HG02973 (cell line): ENCODE measurements around the gene E2F1.
"Not testable (repeated sequence)": the region's sequence is repeated elsewhere in the genome, so short reads cannot be mapped to it uniquely, and the experiment has no call there.

Source experiments
- ATAC-seq: cut with Tn5 transposase; IDR thresholded peaks from one replicate; pipeline ENCODE4 v1.9.1; 2021; ENCODE audit warnings: moderate library complexity; ENCODE audit not compliant: unreplicated experiment

Gene E2F1

GRCh38 chr20:33659341-33660034, 26.7 kb downstream of the E2F1 start:
- ATAC-seq: no peak

- ATAC-seq: no peak
These were observed 27.3 kb downstream of the E2F1 start for GRCh38 chr20:33658929-33659328.

- no peak for ATAC-seq
These were observed 27.7 kb downstream of the E2F1 start for GRCh38 chr20:33658510-33658909.

- no peak for ATAC-seq
These were observed 28.5 kb downstream of the E2F1 start for GRCh38 chr20:33657704-33658095.

GRCh38 chr20:33656783-33657703, 29.1 kb downstream of the E2F1 start:
- no peak for ATAC-seq

- ATAC-seq: no peak
These were observed 30.0 kb downstream of the E2F1 start for GRCh38 chr20:33656010-33656782.

GRCh38 chr20:33655164-33655563, 31.0 kb downstream of the E2F1 start:
- ATAC-seq: no peak

- no peak for ATAC-seq
These were observed 31.5 kb downstream of the E2F1 start for GRCh38 chr20:33654680-33655161.

GRCh38 chr20:33653900-33654596, 32.1 kb downstream of the E2F1 start:
- ATAC-seq: no peak

- no peak for ATAC-seq
These were observed 32.8 kb downstream of the E2F1 start for GRCh38 chr20:33653218-33653899.

GRCh38 chr20:33651562-33652048, 34.6 kb downstream of the E2F1 start:
- no peak for ATAC-seq

- no peak for ATAC-seq
These were observed 35.2 kb downstream of the E2F1 start for GRCh38 chr20:33650753-33651561.

- ATAC-seq: no peak
These were observed 36.0 kb downstream of the E2F1 start for GRCh38 chr20:33650111-33650752.

- no peak for ATAC-seq
These were observed 36.9 kb downstream of the E2F1 start for GRCh38 chr20:33649201-33649681.

- no peak for ATAC-seq
These were observed 37.7 kb downstream of the E2F1 start for GRCh38 chr20:33648396-33649004.

- ATAC-seq: peak; percentile 47
These were observed 38.4 kb downstream of the E2F1 start for GRCh38 chr20:33647603-33648395.

- ATAC-seq: not testable (repeated sequence)
These were observed 39.1 kb downstream of the E2F1 start for GRCh38 chr20:33646959-33647602.
